Stimulated activated CD8-positive, alpha-beta memory T cell treated with anti-CD3 and anti-CD28 coated beads, Interleukin-12 subunit alpha, Interleukin-12 subunit beta, amount 100 ng/mL, for 1 hour (primary cell): Measurements from ENCODE around the gene USP37.

Source experiments
- DNase-seq: peaks from one replicate; pipeline ENCODE4 v3.0.0-alpha.2; 2020; ENCODE audit warnings: low read depth

The USP37 gene

DNA sequence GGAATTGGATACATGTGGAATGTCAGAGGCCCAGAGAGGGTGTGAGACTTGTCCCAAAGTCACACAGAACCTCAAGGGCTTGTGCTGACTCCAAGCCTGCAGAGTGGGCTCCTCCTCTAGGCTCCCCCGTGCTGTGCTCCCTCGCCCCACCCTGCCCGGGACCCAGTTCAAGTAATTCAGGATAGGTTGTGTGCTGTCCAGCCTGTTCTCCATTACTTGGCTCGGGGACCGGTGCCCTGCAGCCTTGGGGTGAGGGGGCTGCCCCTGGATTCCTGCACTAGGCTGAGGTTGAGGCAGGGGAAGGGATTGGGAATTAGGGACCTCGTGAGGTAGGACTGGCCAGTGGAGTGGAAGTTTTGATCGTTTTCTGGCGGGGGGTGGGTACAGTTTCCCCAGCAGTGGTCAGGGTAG is 165.7 kb downstream of the USP37 start:
- DNase-seq, result no peak

DNA sequence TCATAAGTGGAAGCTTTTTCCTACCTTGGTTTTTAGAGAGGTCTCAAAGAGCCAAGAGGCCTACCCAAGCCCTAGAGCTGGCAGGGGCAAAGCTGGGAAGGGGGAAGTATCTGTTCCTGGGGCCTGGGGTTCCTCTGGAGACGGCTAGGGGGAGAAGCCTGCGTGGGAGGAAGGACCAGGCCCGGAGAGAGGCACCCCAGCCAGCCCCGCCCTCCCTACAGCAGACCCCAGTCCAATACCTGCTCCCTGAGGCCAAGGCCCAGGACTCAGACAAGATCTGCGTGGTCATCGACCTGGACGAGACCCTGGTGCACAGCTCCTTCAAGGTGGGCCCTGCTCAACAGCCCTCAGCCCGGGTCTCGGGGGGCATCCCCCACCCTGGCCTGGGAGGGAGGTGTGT is 166.3 kb downstream of the USP37 start:
- DNase-seq, result no peak

DNA sequence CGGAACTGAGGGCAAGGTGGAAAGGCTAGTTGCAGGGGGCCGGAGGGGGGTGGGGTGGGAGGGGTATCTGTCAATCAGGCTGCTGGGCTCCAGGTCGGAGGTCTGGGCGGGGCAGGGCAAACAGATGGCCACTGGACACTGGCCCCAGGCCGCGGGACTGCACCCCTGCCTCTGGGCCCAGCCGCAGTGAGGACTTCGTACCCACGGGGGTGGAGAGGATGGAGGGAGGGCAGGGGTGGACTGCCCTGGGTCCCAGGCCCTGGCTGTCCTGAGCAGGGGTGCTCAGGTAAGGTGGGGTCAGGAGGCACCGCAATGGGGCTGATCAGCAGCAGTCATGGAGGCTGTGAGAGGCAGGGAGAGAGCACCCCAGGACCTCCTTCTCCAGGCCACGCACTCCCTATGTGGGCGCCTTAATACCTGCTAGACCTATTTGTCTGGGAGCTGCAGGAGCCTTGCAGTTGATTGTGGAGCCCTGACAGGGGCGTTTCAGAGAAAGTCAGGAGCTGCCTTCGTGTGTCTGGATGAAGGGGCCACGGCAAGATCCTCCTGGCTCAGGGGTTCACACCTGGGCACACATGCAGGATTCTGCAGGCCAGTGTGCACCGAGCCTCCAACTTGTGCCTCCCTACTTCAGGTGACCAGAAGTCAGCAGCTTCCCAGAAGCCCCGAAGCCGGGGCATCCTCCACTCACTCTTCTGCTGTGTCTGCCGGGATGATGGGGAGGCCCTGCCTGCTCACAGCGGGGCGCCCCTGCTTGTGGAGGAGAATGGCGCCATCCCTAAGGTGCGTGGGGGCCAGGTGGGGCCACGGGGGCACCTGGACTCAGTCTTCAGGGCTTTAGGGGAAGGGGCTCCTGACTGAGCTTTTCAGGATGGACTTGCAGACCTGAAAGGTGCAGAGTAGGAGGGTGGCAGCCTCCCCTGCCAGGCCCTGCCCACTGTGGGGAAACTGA is 166.9 kb downstream of the USP37 start:
- DNase-seq, result no peak
